GM18526 (cell line): ENCODE measurements around the gene LHPP.

Experiments
- POLR2A ChIP-seq: IDR thresholded peaks from 3 replicates; pipeline ENCODE4 v1.6.1; 2011; ENCODE audit not compliant: insufficient read length; ENCODE audit errors: extremely low read depth

The LHPP gene

GRCh38 chr10:124496620-124497019, 35.0 kb downstream of the LHPP start:
- TF ChIP-seq POLR2A = no peak

GRCh38 chr10:124497196-124497881, 35.7 kb downstream of the LHPP start:
- TF ChIP-seq POLR2A = no peak

- no peak for TF ChIP-seq POLR2A
Observed at GRCh38 chr10:124498056-124498455, 36.4 kb downstream of the LHPP start.

GRCh38 chr10:124500757-124501156, 39.1 kb downstream of the LHPP start:
- TF ChIP-seq POLR2A = no peak

- no peak for TF ChIP-seq POLR2A
Observed at GRCh38 chr10:124504711-124505110, 43.1 kb downstream of the LHPP start.

GRCh38 chr10:124505279-124505678, 43.7 kb downstream of the LHPP start:
- no peak for TF ChIP-seq POLR2A

GRCh38 chr10:124508070-124508667, 46.5 kb downstream of the LHPP start:
- no peak for TF ChIP-seq POLR2A

- TF ChIP-seq POLR2A = no peak
Observed at GRCh38 chr10:124508907-124509454, 47.4 kb downstream of the LHPP start.

GRCh38 chr10:124509880-124510632, 48.4 kb downstream of the LHPP start:
- TF ChIP-seq POLR2A = no peak

- no peak for TF ChIP-seq POLR2A
Observed at GRCh38 chr10:124510759-124511158, 49.1 kb downstream of the LHPP start.

- no peak for TF ChIP-seq POLR2A
Observed at GRCh38 chr10:124511205-124512039, 49.8 kb downstream of the LHPP start.

GRCh38 chr10:124512040-124512428, 50.4 kb downstream of the LHPP start:
- no peak for TF ChIP-seq POLR2A

- no peak for TF ChIP-seq POLR2A
Observed at GRCh38 chr10:124512600-124512999, 51.0 kb downstream of the LHPP start.

GRCh38 chr10:124515244-124515970, 53.8 kb downstream of the LHPP start:
- no peak for TF ChIP-seq POLR2A
